ENCODE data around the gene COL12A1. TPM values are rescaled to one million over a fixed set of nuclear protein-coding genes. Genes with fewer than 3 reads are reported as not detected.

Gene COL12A1
- total and polyA plus RNA-seq, 2 of the 13 experiments (the other 11 are each of a cell fraction or from before 2014, with no cell fraction given), result 0.02 TPM; not detected in 1

DNA sequence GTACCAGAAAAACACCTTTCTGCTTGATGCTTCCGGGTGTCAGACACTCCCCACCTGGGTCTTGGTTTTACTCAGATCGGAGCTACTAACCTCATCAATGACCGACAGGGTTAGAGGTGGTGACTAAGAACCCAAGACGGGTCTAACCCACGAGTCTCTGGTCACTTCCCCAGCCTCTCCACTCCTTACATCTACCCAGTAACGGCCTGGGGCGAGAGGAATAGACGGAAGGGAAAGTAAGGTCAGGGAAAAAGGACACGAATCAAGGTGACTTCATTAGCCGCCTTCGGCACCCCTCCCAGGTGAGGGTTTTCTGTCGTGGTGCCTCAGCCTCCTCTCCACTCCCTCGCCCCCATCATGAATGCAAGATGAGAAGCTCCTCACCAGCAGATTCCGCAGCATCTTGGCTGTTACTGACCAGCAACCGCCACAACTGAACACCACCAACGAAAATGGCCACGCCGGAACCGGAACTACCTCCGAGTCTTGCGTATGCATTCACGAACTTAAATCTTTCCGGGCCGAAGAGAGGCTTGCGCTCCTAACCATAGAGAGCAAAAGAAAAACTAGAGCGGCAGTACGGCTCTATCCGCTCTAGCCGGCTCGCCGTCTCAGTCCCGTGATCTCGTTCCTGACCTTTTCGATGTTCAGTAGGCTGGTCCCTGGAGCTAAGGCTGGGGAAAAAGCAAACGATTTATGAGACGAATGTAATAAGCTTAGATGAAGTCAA is 37.6 kb upstream of the COL12A1 start, which contains the start of gene COX7A2 (continued):
- no peak for TF ChIP-seq ZNF468 (CRISPR knock-in tag; IDR thresholded peaks at IDR 0.05)
- TF ChIP-seq ZNF737 (CRISPR knock-in tag; IDR thresholded peaks at IDR 0.05; ENCODE audit: borderline replicate concordance), result no peak
- peak; percentile 84; the same call in 1 of the 2 replicates for TF ChIP-seq SALL1 (CRISPR knock-in tag; IDR thresholded peaks at IDR 0.05)
- no peak; the same call in none of the 2 replicates for TF ChIP-seq MEF2D (CRISPR knock-in tag; IDR thresholded peaks at IDR 0.05)
- no peak for TF ChIP-seq ZNF496 (CRISPR knock-in tag; IDR thresholded peaks at IDR 0.05; ENCODE audit: insufficient replicate concordance)
- TF ChIP-seq, protein P1, sequence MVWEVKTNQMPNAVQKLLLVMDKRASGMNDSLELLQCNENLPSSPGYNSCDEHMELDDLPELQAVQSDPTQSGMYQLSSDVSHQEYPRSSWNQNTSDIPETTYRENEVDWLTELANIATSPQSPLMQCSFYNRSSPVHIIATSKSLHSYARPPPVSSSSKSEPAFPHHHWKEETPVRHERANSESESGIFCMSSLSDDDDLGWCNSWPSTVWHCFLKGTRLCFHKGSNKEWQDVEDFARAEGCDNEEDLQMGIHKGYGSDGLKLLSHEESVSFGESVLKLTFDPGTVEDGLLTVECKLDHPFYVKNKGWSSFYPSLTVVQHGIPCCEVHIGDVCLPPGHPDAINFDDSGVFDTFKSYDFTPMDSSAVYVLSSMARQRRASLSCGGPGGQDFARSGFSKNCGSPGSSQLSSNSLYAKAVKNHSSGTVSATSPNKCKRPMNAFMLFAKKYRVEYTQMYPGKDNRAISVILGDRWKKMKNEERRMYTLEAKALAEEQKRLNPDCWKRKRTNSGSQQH (CRISPR knock-in tag; IDR thresholded peaks at IDR 0.05; ENCODE audit: low read depth), result peak; percentile 85; the same call in 1 of the 2 replicates
- TF ChIP-seq YY1 (IDR thresholded peaks at IDR 0.05; ENCODE audit: insufficient read depth, insufficient replicate concordance, low read depth, low read length), result peak; percentile 91
- no peak for TF ChIP-seq MTF1 (CRISPR knock-in tag; IDR thresholded peaks at IDR 0.05)
- TF ChIP-seq WIZ (CRISPR knock-in tag; IDR thresholded peaks at IDR 0.05), result no peak
- TF ChIP-seq ZFP36L2 (CRISPR knock-in tag; IDR thresholded peaks at IDR 0.05), result no peak
- peak; percentile 72; the same call in 1 of the 2 replicates for TF ChIP-seq TBX2 (CRISPR knock-in tag; IDR thresholded peaks at IDR 0.05; ENCODE audit: borderline replicate concordance)
- TF ChIP-seq, protein P2, sequence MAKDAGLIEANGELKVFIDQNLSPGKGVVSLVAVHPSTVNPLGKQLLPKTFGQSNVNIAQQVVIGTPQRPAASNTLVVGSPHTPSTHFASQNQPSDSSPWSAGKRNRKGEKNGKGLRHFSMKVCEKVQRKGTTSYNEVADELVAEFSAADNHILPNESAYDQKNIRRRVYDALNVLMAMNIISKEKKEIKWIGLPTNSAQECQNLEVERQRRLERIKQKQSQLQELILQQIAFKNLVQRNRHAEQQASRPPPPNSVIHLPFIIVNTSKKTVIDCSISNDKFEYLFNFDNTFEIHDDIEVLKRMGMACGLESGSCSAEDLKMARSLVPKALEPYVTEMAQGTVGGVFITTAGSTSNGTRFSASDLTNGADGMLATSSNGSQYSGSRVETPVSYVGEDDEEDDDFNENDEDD (CRISPR knock-in tag; IDR thresholded peaks at IDR 0.05; ENCODE audit: borderline replicate concordance), result peak; percentile 60; the same call in 1 of the 2 replicates
- TF ChIP-seq RFXAP (CRISPR knock-in tag; IDR thresholded peaks at IDR 0.05; ENCODE audit: borderline replicate concordance), result no peak; the same call in 1 of the 2 replicates
- TF ChIP-seq MIXL1 (CRISPR knock-in tag; IDR thresholded peaks at IDR 0.05), result 0 out of 2 replicates have a peak, but pooled peaks have one; percentile 51
- TF ChIP-seq ZKSCAN5 (CRISPR knock-in tag; IDR thresholded peaks at IDR 0.05), result no peak
- TF ChIP-seq, protein P3, sequence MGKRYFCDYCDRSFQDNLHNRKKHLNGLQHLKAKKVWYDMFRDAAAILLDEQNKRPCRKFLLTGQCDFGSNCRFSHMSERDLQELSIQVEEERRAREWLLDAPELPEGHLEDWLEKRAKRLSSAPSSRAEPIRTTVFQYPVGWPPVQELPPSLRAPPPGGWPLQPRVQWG (CRISPR knock-in tag; IDR thresholded peaks at IDR 0.05; ENCODE audit: borderline replicate concordance, low read depth), result no peak
- peak; percentile 48; the same call in 1 of the 2 replicates for TF ChIP-seq KDM5B (CRISPR knock-in tag; IDR thresholded peaks at IDR 0.05; ENCODE audit: borderline replicate concordance)
- peak; percentile 69; the same call in 1 of the 2 replicates for TF ChIP-seq HDAC2 (CRISPR knock-in tag; IDR thresholded peaks at IDR 0.05)
- TF ChIP-seq SRSF1 (optimal IDR thresholded peaks at IDR 0.05; ENCODE audit: low read depth, low read length), result no peak
- peak; percentile 58; the same call in 1 of the 2 replicates for TF ChIP-seq CAMTA2 (CRISPR knock-in tag; IDR thresholded peaks at IDR 0.05; ENCODE audit: borderline replicate concordance)
- TF ChIP-seq, protein P4, sequence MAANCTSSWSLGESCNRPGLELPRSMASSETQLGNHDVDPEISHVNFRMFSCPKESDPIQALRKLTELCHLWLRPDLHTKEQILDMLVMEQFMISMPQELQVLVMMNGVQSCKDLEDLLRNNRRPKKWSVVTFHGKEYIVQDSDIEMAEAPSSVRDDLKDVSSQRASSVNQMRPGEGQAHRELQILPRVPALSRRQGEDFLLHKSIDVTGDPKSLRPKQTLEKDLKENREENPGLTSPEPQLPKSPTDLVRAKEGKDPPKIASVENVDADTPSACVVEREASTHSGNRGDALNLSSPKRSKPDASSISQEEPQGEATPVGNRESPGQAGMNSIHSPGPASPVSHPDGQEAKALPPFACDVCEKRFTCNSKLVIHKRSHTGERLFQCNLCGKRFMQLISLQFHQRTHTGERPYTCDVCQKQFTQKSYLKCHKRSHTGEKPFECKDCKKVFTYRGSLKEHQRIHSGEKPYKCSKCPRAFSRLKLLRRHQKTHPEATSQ (CRISPR knock-in tag; IDR thresholded peaks at IDR 0.05; ENCODE audit: borderline replicate concordance), result peak; percentile 77; the same call in 1 of the 2 replicates
- peak; percentile 37; the same call in 1 of the 2 replicates for TF ChIP-seq ZNF547 (CRISPR knock-in tag; IDR thresholded peaks at IDR 0.05)
